ENCODE results near the gene AKAP6.

- TF ChIP-seq POLR2A (IDR thresholded peaks at IDR 0.05; ENCODE audit: low read depth, low read length), result no peak
- TF ChIP-seq POLR2AphosphoS5 (IDR thresholded peaks at IDR 0.05; ENCODE audit: low read depth, low read length), result no peak
- TF ChIP-seq TAF1 (IDR thresholded peaks at IDR 0.05; ENCODE audit: borderline replicate concordance, low read depth, low read length), result no peak
These were observed 166.3 kb downstream of the AKAP6 start for GRCh38 chr14:32495435-32495734.
